Kidney epithelial cell (primary cell): Measurements from ENCODE around the gene SLC27A5. TPM values are rescaled to one million over a fixed set of nuclear protein-coding genes. Genes with fewer than 3 reads are reported as not detected.
A peak's percentile ranks its signal among the peaks of the same experiment; 100 is the strongest.
"Not testable (repeated sequence)": the region's sequence is repeated elsewhere in the genome, so short reads cannot be mapped to it uniquely, and the experiment has no call there.

ENCODE experiments used
- DNase-seq: peaks from one replicate; pipeline ENCODE4 v3.0.0-alpha.2; 2010; ENCODE audit warnings: low read depth
- H3K27me3 ChIP-seq: 2 replicates; pipeline ENCODE4 v1.6.0; 2011; ENCODE audit warnings: low read length; ENCODE audit not compliant: control insufficient read depth, insufficient read depth
- H3K36me3 ChIP-seq: 2 replicates; pipeline ENCODE4 v1.5.1; 2011; ENCODE audit warnings: low read length; ENCODE audit not compliant: control insufficient read depth, insufficient read depth
- H3K4me3 ChIP-seq: 2 replicates; pipeline ENCODE4 v1.5.1; 2011; ENCODE audit warnings: low read depth, mild to moderate bottlenecking, control low read depth, low read length
- CTCF ChIP-seq: IDR thresholded peaks from 2 replicates; pipeline ENCODE4 v1.5.1; 2011; ENCODE audit warnings: mild to moderate bottlenecking, moderate library complexity, low read length, control low read depth, inconsistent platforms; ENCODE audit not compliant: insufficient read depth, poor library complexity, severe bottlenecking
- total RNA-seq: library from RNA; depleted of rRNA; stranded (reverse); fragments of >200 nt; gene quantifications from 2 replicates; pipeline ENCODE4 v1.2.3, GENCODE V29; 2015

SLC27A5 gene
- total RNA-seq, 1 donor from 2014 or later, result 9.2 TPM

GRCh38 chr19:58545286-58546018 lies 33.7 kb upstream of the SLC27A5 start:
- H3K36me3 ChIP-seq, result peaks cover 15% of the 10 kb centered on the region
- no peak for TF ChIP-seq CTCF

GRCh38 chr19:58544591-58545285 lies 32.9 kb upstream of the SLC27A5 start:
- no peak for TF ChIP-seq CTCF
- Histone ChIP-seq H3K36me3 (peaks cover 12% of the 10 kb centered on the region), H3K27me3 (peaks cover 3% of the 10 kb centered on the region), H3K4me3 (peak overlapping the region; percentile 90)
- DNase-seq, result no peak

More at GRCh38 chr19:58545286-58546018, 33.7 kb upstream of the SLC27A5 start:
- Histone ChIP-seq H3K27me3 (peaks cover under 1% of the 10 kb centered on the region), H3K4me3 (peak overlapping the region; percentile 90)
- no peak for DNase-seq

- peak within 1 kb of the TSS; percentile 90 for H3K4me3 ChIP-seq
- peaks cover 10% of the 10 kb centered on the region for H3K36me3 ChIP-seq
- peaks cover 7% of the 10 kb centered on the region for H3K27me3 ChIP-seq
- peak; percentile 90 for DNase-seq
- no peak for TF ChIP-seq CTCF
Measured at GRCh38 chr19:58543826-58544590, 32.2 kb upstream of the SLC27A5 start, which contains the start of gene TRIM28. TSS of gene TRIM28 (plus strand) at chr19:58544064. CDS start at chr19:58544758, 694 bp downstream.

GRCh38 chr19:58542641-58543372 lies 31.0 kb upstream of the SLC27A5 start:
- DNase-seq, H3K4me3 ChIP-seq, H3K36me3 ChIP-seq: not testable (repeated sequence)
- H3K27me3 ChIP-seq, result peaks cover 15% of the 10 kb centered on the region

GRCh38 chr19:58539169-58539559 lies 27.4 kb upstream of the SLC27A5 start:
- DNase-seq, H3K4me3 ChIP-seq: not testable (repeated sequence)

GRCh38 chr19:58538257-58539168 lies 26.7 kb upstream of the SLC27A5 start:
- H3K36me3 ChIP-seq, result no peaks in the 10 kb centered on the region
- DNase-seq, result no peak
- TF ChIP-seq CTCF, result no peak
- peaks cover 15% of the 10 kb centered on the region for H3K27me3 ChIP-seq
- peak overlapping the region; percentile 26 for H3K4me3 ChIP-seq

More at GRCh38 chr19:58539169-58539559, 27.4 kb upstream of the SLC27A5 start:
- H3K36me3 ChIP-seq, result not testable (repeated sequence)
- peaks cover 15% of the 10 kb centered on the region for H3K27me3 ChIP-seq
